Ovary (tissue), 9 donors: ENCODE results near the gene PRPS2. TPM values are rescaled to one million over a fixed set of nuclear protein-coding genes. Genes with fewer than 3 reads are reported as not detected.

ENCODE experiments used
- DNase-seq, 5 donors: peaks; one replicate each; pipeline ENCODE4 v3.0.0-alpha.2; 2019 to 2020
- H3K27ac ChIP-seq, 2 donors: fragments of 200-600 bp; one replicate each; pipeline versions ENCODE4 v1.5.1 to v1.8.0; 2019 to 2022
- H3K27me3 ChIP-seq: fragments of 200-600 bp; one replicate; pipeline ENCODE4 v1.8.0; 2022
- H3K36me3 ChIP-seq: fragments of 200-600 bp; sonication (generic); one replicate; pipeline ENCODE4 v1.5.1; 2019
- H3K4me1 ChIP-seq: one replicate; pipeline ENCODE4 v1.8.1; 2013; ENCODE audit warnings: mild to moderate bottlenecking, moderate library complexity; ENCODE audit not compliant: insufficient read depth
- H3K4me3 ChIP-seq: fragments of 200-600 bp; sonication (generic); one replicate; pipeline ENCODE4 v1.5.1; 2017
- H3K9me3 ChIP-seq, 2 donors: fragments of 200-600 bp in 1 of 2; sonication (generic) in 1 of 2; one replicate each; pipeline versions ENCODE4 v1.5.1 to v1.8.1; 2013 to 2019; ENCODE audit warnings: mild to moderate bottlenecking in 1 of 2, moderate library complexity in 1 of 2
- EP300 ChIP-seq: sonication (generic); formaldehyde crosslinking; IDR thresholded peaks from one replicate; pipeline ENCODE4 v1.6.1; 2017; ENCODE audit warnings: antibody characterized with exemption
- POLR2A ChIP-seq: fragments of 450-650 bp; IDR thresholded peaks from one replicate; pipeline ENCODE4 v1.6.1; 2017; ENCODE audit warnings: antibody characterized with exemption, mild to moderate bottlenecking, moderate library complexity
- WGBS, 3 donors: extraction: QIAGEN DNeasy Blood & Tissue Kit in 1 of 3; methylation state at CpG; one replicate each; pipeline versions ENCODE4 v1.1.5 to v1.1.7; 2013 to 2017; 5-methylcytosine and 5-hydroxymethylcytosine counted together
- intact Hi-C, 4 donors: fragments of 100-400 bp; cut with DNase I; formaldehyde crosslinking; loops; one replicate each; pipeline versions ENCODE4 v1.11.0 to v1.15.1; 2022 to 2023
- polyA plus RNA-seq, 2 donors: library from polyadenylated mRNA; stranded (reverse); fragments of 200-250 nt in 1 of 2; fragments of 350-450 nt in 1 of 2; fragmentation: Illumina TruSeq in 1 of 2; extraction: RNeasy Lipid Tissue Mini Kit (QIAGEN cat#74804) in 1 of 2; gene quantifications; one replicate each; pipeline ENCODE4 v1.2.3, GENCODE V29; 2013 to 2014
- total RNA-seq, 7 donors: library from RNA; depleted of rRNA in 2 of 7; stranded (reverse); fragments of >200 nt in 2 of 7; fragmentation: NEBNext Ultra II Directional in 3 of 7; extraction: Animal tissue kit (Norgen Biotek cat#: 25700) in 3 of 7; gene quantifications; one replicate each; pipeline versions ENCODE4 v1.1.0 to v1.2.4, GENCODE V29; 2016 to 2023
- TF ChIP-seq, protein P1 (sequence below), 3 donors: fragments of 450-650 bp in 2 of 3; fragments of 200-600 bp in 1 of 3; IDR thresholded peaks; one replicate each; pipeline versions ENCODE4 v1.5.1 to v1.8.0; 2016 to 2022; ENCODE audit warnings: antibody characterized with exemption in 3 of 3, mild to moderate bottlenecking in 1 of 3
- donor health status: DM: no; HTN: no; CAD: no; lungs with moderate emphysema.
- donor health status: DM: no; HTN: no; CAD: no.
- donor health status: Bipolar disorder and iron deficiency.
- donor health status: DM: yes; HTN: yes; CAD: no.
- donor health status: DM: no; HTN: no; CAD: no.
- donor health status: DM: yes; HTN: yes; CAD: no.

PRPS2 gene
- total and polyA plus RNA-seq, 9 donors: 81.4 to 501 (median 113) TPM

DNA sequence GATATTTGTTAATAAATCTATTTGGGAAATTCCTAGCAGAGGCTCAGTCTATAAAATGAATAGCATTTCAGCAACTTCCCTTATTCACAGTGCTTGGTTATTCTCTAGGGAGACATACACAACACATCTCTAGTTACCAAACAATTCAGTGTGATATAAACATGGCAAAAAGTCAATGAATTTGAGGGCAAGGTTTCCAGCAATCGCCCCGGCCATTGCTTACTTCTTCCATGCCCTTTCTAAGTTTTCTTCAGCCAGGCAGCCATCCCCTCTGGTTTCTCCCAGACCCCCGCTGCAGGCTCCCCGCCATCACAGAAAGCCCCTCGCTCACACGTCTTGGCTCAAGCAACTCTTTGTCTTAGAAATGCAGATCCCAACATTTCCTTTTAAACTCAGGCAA, 80.0 kb downstream of the PRPS2 start:
- TF ChIP-seq POLR2A (no peak), EP300 (no peak)
- TF ChIP-seq, protein P1, sequence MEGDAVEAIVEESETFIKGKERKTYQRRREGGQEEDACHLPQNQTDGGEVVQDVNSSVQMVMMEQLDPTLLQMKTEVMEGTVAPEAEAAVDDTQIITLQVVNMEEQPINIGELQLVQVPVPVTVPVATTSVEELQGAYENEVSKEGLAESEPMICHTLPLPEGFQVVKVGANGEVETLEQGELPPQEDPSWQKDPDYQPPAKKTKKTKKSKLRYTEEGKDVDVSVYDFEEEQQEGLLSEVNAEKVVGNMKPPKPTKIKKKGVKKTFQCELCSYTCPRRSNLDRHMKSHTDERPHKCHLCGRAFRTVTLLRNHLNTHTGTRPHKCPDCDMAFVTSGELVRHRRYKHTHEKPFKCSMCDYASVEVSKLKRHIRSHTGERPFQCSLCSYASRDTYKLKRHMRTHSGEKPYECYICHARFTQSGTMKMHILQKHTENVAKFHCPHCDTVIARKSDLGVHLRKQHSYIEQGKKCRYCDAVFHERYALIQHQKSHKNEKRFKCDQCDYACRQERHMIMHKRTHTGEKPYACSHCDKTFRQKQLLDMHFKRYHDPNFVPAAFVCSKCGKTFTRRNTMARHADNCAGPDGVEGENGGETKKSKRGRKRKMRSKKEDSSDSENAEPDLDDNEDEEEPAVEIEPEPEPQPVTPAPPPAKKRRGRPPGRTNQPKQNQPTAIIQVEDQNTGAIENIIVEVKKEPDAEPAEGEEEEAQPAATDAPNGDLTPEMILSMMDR (IDR thresholded peaks at IDR 0.05): no peak
- no peaks in the 10 kb centered on the region for H3K27me3 ChIP-seq
- WGBS, 3 donors: 36 to 56% (median 41%) methylated on average over 6 of the region's 6 CpGs

GRCh38 chrX:12872741-12873140, 81.5 kb downstream of the PRPS2 start:
- Histone ChIP-seq H3K27me3 (no peaks in the 10 kb centered on the region), H3K4me1 (no peaks in the 10 kb centered on the region), H3K36me3 (no peaks in the 10 kb centered on the region), H3K27ac (no peak overlapping the region), H3K9me3 (no peaks in the 10 kb centered on the region), H3K4me3 (no peak overlapping the region)
- intact Hi-C loops: no loop called here
- no peak for DNase-seq
- no peak for TF ChIP-seq EP300
- TF ChIP-seq, protein P1 (IDR thresholded peaks at IDR 0.05): no peak
- TF ChIP-seq POLR2A: no peak
- 82 to 87% (median 86%) methylated on average over 4 of the region's 4 CpGs for WGBS, 3 donors

More for the DNA sequence above, 80.0 kb downstream of the PRPS2 start:
- Histone ChIP-seq H3K27ac (no peak overlapping the region), H3K9me3 (no peaks in the 10 kb centered on the region), H3K4me1 (no peaks in the 10 kb centered on the region), H3K4me3 (no peak overlapping the region), H3K36me3 (no peaks in the 10 kb centered on the region)
- no peak for DNase-seq
- intact Hi-C loops: no loop called here

Other genes with a start within 250 kb of the PRPS2 start
- gene TLR7, start 75.7 kb downstream of the PRPS2 start, total RNA-seq: 1 to 10 TPM in 2 of 7 donors, under 1 TPM in 5; 0.24 to 1.3 (median 0.57) TPM
- 1 to 10 TPM in 1 of 2 donors, under 1 TPM in 1; 0.22 to 2.7 TPM for gene TLR7, start 75.7 kb downstream of the PRPS2 start, polyA plus RNA-seq
- 1 to 10 TPM in 1 of 7 donors, under 1 TPM in 6; 0.23 to 2.5 (median 0.30) TPM for gene TLR8, start 115.2 kb downstream of the PRPS2 start, total RNA-seq
- 1 to 10 TPM in 1 of 2 donors, under 1 TPM in 1; 0.18 to 2.1 TPM for gene TLR8, start 115.2 kb downstream of the PRPS2 start, polyA plus RNA-seq
- 1,000 to 10,000 TPM; 1,993 to 2,559 (median 2,105) TPM for gene TMSB4X, start 183.7 kb downstream of the PRPS2 start, total RNA-seq
- 1,000 to 10,000 TPM; 3,725 to 5,006 TPM for gene TMSB4X, start 183.7 kb downstream of the PRPS2 start, polyA plus RNA-seq